NB4 (cell line): Measurements from ENCODE around the gene KCNQ1.

ENCODE experiments used
- CTCF ChIP-seq: IDR thresholded peaks from one replicate; pipeline ENCODE4 v1.5.1; 2012; ENCODE audit warnings: low read depth, low read length
- MAX ChIP-seq: IDR thresholded peaks from 2 replicates; pipeline ENCODE4 v1.6.1; 2011; ENCODE audit warnings: low read depth, low read length

GRCh38 chr11:2582946-2583604 is 138.3 kb downstream of the KCNQ1 start:
- TF ChIP-seq MAX: no peak
- no peak for TF ChIP-seq CTCF
